IPS-18c (cell line): ENCODE measurements around the gene GTF2IRD1.

ENCODE experiments used
- H3K4me3 ChIP-seq: 2 replicates; pipeline ENCODE4 v1.7.0; 2013; ENCODE audit warnings: low read depth, mild to moderate bottlenecking, low read length, moderate library complexity; ENCODE audit not compliant: insufficient read depth
- H3K9me3 ChIP-seq: one replicate; pipeline ENCODE4 v1.6.1; 2013; ENCODE audit warnings: mild to moderate bottlenecking, low read length, moderate library complexity; ENCODE audit not compliant: control insufficient read depth, insufficient read depth

Gene GTF2IRD1

DNA sequence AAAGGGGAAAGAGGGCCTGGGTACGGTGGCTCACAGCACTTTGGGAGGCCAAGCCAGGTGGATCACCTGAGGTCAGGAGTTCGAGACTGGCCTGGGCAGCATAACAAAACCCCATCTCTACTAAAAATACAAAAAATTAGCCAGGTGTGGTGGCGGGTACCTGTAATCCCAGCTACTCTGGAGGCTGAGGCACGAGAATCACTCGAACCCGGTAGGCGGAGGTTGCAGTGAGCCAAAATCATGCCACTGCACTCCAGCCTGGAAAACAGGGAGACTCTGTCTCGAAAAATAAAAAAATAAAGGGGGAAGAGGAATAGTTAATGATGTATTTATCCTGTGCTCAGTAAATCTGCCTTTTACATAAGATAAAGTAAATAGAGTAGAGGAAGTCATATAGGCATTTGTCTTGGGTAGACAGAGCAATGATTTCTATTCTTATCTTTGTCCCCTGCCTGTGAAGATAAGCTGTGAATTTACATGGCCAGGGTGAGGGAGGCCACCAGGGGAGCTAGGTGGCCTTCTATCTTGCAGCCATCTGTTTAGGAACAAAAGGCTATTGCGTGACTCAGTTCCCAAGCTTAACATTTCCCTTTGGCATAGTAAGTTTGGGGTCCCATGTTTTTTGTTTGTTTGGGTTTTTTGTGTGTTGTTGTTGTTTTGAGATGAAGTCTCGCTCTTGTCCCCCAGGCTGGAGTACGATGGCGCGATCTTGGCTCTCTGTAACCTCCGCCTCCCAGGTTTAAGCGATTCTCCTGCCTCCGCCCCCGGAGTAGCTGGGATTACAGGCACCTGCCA lies 130.7 kb downstream of the GTF2IRD1 start:
- no peak overlapping the region for H3K4me3 ChIP-seq
- H3K9me3 ChIP-seq: no peaks in the 10 kb centered on the region

DNA sequence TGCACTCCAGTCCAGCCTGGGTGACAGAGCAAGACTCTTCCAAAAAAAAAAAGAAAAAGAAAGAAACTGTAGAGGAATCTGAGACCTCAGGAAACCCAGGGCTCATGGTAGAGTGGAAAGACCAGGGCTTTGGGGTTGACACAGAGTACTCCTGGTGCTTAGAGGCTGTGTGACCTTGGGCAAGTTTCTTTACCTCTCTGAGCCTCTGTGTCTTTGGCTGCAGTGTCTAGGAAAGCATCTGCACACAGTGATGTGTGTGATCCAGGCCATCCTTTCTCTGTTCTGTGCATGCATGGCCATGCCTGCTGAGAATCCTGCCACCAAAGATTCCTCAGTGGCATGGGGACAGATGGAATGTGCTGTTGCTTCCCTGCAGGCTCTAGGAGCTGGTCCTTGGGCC lies 132.1 kb downstream of the GTF2IRD1 start:
- no peaks in the 10 kb centered on the region for H3K9me3 ChIP-seq
- no peak overlapping the region for H3K4me3 ChIP-seq

DNA sequence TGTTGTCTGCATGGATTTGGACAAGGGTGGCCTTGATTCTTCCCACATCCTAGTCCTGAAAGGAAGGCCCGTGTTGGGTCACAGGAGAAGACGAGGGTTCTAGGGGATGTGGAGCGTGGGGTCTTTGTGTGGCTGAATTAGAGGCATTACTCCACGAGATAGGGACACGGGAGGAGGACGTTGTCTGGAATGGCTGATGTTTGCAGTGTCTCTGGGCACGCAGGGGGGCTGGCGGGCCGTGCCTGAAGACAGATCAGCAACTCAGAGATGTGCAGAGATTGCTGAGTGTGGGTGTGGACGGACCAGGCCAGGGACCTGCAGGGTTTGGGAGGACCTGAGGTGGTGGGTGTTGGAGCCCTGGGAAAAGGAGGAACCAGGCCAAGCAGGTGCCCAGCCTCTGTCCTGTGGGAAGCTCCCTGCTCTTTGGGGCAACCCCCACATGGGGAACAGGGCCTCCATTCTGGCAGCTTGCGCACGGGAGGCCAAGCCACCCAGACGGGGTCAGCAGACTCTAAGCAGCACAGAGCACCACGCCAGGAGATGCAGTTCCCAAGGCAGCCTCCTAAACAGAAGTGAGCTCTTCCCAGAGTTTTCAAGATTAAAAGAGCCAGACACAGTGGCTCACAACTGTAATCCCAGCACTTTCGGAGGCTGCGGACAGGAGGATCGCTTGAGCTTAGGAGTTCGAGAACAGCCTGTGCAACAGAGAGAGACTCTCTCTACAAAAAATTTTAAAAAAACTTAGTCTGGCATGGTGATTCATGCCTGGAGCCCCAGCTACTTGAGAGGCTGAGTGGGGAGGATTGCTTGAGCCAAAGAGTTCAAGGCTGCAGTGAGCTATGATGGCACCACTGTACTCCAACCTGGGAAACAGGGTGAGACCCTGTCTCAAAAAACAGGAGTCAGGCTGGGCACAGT lies 132.8 kb downstream of the GTF2IRD1 start:
- Histone ChIP-seq H3K9me3 (no peaks in the 10 kb centered on the region), H3K4me3 (no peak overlapping the region)

DNA sequence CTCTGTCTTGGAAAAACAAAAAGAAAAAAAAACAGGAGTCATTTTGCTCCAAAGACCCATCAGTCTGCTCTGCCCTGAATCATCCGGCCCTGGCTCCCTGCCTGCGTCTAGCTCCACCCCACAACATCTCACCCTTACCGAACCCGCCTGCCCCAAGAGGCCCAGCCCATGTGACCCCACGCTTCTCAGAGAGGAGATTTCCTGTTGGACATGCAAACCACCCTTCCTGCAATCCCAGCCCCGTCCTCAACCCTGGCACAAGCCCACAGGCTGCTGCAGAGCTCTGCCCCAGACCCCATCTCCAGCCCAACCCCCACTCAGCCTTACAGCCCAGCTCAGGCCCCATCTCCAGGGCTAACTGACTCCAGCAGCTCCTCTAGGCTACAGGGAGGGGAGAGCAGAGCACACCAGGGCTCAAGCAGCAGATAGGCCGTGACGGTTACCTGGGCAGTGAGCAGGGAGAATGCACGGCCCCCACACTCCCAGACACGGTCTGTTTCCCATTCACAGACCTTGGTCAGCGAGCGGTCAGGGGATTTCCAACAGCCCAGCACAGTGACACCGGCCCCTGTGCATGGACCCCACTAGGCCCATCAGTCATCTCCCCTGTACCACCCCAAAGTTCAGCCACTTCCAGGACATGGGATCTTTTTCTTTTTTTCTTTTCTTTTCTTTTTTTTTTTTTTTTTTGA lies 133.9 kb downstream of the GTF2IRD1 start:
- Histone ChIP-seq H3K4me3 (no peak overlapping the region), H3K9me3 (no peaks in the 10 kb centered on the region)

DNA sequence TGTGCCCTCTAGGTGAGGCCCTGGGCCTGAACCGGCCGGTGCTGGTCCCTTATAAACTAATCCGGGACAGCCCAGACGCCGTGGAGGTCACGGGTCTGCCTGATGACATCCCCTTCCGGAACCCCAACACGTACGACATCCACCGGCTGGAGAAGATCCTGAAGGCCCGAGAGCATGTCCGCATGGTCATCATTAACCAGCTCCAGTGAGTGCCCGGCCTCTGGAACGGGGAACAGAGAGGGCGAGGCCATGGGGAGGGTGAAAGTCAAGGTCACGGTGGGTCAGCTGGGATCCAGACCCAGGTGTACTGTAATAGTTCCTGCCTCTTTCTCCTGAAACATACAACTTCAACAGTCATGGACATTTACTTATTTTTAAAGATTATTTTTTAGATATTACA lies 137.1 kb downstream of the GTF2IRD1 start:
- Histone ChIP-seq H3K4me3 (no peak overlapping the region), H3K9me3 (no peaks in the 10 kb centered on the region)

DNA sequence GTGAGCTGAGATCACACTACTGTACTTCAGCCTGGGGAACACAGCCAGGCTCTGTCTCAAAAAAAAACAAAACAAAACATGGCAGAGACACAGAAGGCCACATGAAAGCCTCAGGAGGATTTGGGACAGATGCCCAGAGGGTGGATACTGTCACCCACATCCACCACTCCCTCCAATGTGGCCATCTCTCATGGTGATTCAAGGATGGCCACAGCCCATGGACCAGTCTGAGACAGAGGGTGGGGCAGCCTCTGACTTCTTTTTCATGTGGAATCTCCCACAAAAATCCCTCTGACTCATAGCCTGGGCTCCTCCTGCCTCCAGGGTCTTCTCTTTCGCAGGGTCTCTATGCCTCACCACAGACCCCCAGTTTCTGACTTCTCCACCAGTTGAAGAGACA lies 144.9 kb downstream of the GTF2IRD1 start:
- no peak overlapping the region for H3K4me3 ChIP-seq
- H3K9me3 ChIP-seq: no peaks in the 10 kb centered on the region

DNA sequence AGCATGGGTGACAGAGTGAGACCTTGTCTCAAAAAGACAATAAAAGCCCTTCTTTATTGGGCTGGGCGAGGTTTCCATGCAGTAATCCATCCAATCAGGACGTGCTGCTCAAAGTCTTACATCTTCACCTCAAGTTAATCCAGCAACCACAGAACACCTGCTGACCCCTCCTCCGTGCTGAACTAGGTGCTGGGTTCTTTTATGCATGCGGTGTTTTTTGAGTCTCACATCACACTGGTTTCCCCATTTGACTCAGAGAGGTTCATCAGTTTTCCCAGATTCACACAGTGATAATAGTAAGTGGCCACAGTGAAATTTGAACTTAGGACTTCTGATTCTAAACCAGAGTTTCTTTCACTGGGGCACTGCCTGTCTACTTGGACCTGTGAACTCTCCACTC lies 145.5 kb downstream of the GTF2IRD1 start:
- no peaks in the 10 kb centered on the region for H3K9me3 ChIP-seq
- no peak overlapping the region for H3K4me3 ChIP-seq

DNA sequence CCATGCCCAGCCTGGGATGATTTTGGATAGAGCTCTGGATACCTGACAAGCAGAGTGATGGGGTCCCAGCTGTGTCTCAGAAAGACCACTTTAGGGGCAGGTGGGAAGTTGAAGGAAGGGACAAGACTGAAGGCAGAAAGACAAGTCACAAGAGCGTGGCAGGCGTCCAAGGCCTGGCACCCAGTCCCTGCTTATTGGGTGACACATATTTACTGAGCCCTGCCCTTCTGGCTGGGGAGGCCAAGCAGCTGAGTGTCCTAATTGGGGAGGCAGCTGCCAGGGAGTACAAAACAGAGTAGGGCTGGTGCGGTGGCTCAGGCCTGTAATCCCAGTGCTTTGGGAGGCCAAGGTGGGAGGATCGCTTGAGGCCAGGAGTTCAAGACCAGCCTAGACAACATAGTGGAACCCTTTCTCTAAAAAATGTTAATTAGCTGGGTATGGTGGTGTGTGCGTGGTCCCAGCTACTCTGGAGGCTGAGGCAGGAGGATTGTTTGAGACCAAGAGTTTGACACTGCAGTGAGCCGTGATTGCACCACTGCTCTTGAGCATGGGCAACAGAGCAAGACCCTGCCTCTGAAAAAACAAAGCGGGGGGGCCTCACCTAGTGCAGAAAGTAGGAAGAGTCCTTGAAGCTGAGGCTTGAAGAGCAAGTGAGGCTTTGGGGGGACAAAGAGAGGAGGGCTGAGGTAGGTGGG lies 150.8 kb downstream of the GTF2IRD1 start:
- Histone ChIP-seq H3K9me3 (no peaks in the 10 kb centered on the region), H3K4me3 (no peak overlapping the region)

DNA sequence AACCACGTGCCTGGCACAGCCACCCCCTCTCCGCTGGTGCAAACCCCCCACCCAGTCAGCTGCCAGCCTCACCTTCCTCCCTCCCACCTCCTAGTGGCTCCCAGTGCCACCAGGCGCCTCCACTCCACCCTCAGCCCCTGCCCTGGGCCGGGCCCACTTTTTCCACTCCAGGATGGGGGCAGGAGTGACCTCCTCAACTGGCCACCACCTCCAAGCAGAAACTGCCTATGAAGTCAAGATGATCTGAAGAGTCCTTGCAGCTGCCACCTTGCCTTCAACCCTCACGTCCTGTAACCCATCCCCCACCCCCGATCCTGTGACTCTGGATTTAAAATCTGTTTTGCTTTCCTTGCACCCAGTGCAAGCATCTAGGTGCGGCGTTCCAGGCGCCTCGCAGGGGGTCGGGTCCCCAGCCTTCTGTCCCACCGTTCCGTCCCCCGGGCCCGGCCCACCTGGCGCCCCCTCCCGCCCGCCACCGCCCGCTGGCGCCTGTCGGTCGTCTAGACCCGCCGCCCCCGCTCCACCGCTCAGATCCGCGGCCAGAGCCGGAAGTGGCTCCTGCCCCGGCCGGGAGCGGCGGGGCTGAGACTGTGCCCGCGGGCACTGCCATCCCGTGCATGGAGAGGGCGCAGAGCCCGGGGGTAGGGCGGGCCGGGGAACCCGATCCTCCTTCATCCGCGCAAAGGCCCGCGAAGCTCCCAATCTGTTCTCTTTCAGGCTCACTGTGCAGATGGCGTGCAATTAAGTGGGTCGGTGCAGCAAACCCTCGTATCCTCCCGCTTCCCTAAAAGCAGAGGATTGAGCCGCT lies 152.6 kb downstream of the GTF2IRD1 start:
- Histone ChIP-seq H3K4me3 (peak overlapping the region; percentile 38), H3K9me3 (no peaks in the 10 kb centered on the region)

DNA sequence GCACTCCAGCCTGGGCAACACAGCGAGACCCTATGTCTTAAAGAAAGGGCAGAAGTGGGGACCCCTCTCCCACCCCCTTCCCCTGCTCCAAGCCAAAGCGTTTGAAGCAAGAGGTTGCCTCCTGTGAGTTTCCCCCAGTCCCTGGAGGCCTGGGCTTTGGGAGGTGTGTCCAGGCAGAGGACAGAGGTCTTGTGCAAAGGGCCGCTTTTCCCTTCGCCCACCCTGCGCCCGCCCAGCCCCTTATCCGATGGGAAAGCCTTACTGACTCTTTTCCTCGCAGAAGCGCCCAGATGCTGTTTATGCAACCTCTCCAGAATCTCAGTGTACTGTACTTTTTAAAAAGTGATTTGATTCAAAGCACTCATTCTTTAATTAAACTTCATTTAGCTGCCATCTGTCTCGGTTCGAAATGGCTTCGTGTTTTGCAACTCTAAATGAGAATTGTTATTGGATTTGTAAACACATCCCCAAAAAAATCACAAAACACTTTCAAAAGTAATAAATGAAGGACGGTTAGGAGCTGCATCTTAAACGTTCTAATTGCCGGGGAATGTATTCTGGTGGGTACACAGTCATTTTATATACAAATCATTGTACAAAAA lies 153.3 kb downstream of the GTF2IRD1 start:
- Histone ChIP-seq H3K9me3 (no peaks in the 10 kb centered on the region), H3K4me3 (peak overlapping the region; percentile 38)

DNA sequence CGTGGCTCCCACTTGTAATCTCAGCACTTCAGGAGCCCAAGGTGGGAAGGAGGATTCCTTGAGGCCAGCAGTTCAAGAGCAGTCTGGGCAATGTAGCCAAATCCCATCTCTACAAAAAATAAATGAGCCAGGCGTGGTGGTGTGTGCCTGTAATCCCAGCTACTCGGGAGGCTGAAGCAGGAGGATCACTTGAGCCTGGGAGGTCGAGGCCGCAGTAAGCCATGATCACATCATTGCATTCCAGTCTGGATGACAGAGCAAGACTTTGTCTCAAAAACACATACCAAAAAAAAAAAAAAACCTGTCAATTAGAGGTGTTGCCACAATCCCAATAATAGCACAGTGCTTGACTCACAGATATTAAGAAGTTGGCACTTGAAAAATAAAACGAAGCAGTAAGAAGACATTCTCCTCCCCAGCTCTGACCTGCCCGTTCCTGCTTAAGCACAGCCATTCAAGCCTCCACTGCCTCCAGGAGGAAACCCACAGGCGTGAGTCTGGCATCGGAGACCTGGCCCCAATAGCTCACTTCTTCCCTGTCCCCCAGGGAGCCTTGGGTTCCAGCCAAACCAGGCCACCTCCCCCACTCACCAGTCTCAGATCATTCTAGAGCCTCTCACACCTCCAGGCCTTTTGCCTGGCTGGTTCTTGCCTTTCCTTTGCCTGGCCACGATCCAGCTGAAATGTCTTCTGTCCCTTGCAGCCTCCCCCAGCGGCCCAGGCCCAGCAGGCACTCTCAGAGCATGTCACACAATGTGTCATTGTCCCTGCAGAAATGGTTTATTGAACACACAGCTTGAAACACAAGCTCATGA lies 158.5 kb downstream of the GTF2IRD1 start:
- Histone ChIP-seq H3K9me3 (no peaks in the 10 kb centered on the region), H3K4me3 (no peak overlapping the region)

DNA sequence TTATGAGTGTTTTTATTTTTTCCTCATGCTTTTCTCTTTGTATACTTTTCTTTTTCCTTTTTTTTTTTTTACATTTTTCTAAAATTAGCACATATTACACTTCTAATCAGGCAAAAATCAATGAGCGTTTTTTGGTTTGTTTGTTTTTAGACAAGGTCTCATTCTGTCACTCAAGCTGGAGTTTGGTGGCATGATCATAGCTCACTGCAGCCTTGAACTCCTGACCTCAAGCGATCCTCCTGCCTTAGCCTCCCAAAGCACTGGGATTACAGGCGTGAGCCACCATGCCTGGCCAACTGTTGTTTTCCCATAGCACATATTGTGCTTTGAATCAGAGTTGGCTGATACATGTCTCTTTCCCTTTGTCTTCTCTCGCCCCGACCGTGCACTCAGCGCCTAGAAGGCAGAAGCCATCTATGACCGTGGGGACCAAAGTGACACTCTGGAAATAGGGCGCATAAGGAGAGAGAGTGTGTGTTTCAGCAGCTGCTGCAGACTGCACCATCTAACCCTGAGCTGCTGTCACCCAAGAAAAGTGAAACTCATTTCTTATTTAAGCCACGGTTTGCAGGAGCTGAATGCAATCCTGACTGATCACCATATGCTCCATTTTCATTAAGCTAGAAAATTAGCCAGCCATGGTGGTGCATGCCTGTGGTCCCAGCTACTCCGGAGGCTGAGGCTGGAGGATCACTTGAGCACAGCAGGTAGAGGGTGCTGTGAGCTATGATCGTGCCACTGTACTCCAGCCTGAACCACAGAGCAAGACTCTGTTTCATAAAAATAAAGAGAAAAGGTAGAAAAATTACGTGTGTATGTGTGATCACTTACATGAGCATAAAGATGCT lies 162.5 kb downstream of the GTF2IRD1 start:
- no peaks in the 10 kb centered on the region for H3K9me3 ChIP-seq
- no peak overlapping the region for H3K4me3 ChIP-seq

DNA sequence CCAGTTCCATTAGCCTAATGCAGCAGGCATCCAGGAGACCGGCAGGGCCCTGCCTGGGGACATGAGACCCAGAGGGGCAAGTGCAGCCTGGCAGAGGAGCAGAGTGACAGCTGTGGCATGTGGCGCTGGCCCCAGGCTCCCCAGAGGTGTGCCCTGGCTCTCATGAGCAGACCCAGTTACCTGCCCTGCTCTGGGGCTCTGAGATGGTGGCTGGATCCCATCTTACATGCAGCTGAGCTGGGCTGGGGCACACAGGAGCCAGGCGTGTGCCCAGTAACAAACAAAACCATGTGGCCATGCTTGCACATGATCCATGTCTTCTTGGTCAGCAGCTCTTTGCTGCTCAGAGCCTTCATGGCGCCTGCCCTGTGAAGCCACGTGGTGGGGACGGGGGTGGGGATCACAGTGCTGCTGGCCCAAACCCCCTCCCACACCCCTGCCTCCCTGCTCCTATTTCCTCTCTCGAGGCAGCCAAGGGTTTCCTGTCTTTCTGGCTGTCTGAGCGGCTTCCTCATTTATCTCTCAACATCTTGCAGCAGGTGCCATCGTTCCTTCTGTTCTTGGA lies 163.6 kb downstream of the GTF2IRD1 start:
- H3K4me3 ChIP-seq: no peak overlapping the region

DNA sequence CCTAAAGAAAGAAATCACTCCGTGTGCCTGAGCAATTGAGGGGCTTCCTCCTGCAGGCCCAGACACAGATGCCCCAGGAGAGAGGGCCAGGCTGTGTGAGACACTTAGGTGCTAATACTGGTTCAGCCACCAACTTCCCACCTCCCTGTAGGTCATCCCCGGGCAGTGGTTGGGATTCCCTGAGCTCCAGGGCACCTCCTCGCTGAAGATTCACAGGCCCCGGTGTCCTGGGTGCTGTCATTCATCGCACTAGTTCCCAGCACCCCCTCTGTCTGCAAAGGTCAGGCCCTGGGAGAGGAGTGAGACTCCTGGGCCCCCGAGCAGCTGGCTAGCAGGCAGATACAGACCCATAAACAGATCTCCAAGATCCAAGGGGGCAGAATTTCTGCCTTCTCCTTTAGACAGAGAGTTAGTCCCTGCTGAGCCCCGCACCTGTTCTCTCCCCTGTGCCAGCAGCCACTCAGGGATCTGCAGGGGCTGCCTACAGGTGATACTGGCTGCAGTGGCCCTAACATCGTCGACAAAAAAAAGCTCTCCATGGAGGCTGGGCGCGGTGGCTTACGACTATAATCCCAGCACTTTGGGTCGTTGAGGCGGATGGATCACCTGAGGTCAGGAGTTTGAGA lies 165.6 kb downstream of the GTF2IRD1 start:
- no peak overlapping the region for H3K4me3 ChIP-seq
- H3K9me3 ChIP-seq: no peaks in the 10 kb centered on the region

More for the DNA sequence above, 163.6 kb downstream of the GTF2IRD1 start:
- H3K9me3 ChIP-seq: no peaks in the 10 kb centered on the region
